Testis (tissue), 2 donors: Measurements from ENCODE around the gene RNASE12.

Source experiments
- POLR2A ChIP-seq: fragments of 450-650 bp; IDR thresholded peaks from one replicate; pipeline ENCODE4 v1.6.1; 2017; ENCODE audit warnings: antibody characterized with exemption, mild to moderate bottlenecking, moderate library complexity
- TF ChIP-seq, protein P1 (sequence below), 3 experiments: fragments of 450-650 bp in 2 of 3; fragments of 200-600 bp in 1 of 3; sonication (generic) in 1 of 3; IDR thresholded peaks; one replicate each; pipeline ENCODE4 v1.5.1; 2016 to 2019; ENCODE audit warnings: antibody characterized with exemption in 3 of 3, mild to moderate bottlenecking in 2 of 3, moderate library complexity in 1 of 3

GRCh38 chr14:20592574-20592973, 1.4 kb upstream of the RNASE12 start:
- TF ChIP-seq, protein P1, sequence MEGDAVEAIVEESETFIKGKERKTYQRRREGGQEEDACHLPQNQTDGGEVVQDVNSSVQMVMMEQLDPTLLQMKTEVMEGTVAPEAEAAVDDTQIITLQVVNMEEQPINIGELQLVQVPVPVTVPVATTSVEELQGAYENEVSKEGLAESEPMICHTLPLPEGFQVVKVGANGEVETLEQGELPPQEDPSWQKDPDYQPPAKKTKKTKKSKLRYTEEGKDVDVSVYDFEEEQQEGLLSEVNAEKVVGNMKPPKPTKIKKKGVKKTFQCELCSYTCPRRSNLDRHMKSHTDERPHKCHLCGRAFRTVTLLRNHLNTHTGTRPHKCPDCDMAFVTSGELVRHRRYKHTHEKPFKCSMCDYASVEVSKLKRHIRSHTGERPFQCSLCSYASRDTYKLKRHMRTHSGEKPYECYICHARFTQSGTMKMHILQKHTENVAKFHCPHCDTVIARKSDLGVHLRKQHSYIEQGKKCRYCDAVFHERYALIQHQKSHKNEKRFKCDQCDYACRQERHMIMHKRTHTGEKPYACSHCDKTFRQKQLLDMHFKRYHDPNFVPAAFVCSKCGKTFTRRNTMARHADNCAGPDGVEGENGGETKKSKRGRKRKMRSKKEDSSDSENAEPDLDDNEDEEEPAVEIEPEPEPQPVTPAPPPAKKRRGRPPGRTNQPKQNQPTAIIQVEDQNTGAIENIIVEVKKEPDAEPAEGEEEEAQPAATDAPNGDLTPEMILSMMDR (IDR thresholded peaks at IDR 0.05), result no peak
- no peak for TF ChIP-seq POLR2A
